ENCODE data around the gene IRF3.

DNA sequence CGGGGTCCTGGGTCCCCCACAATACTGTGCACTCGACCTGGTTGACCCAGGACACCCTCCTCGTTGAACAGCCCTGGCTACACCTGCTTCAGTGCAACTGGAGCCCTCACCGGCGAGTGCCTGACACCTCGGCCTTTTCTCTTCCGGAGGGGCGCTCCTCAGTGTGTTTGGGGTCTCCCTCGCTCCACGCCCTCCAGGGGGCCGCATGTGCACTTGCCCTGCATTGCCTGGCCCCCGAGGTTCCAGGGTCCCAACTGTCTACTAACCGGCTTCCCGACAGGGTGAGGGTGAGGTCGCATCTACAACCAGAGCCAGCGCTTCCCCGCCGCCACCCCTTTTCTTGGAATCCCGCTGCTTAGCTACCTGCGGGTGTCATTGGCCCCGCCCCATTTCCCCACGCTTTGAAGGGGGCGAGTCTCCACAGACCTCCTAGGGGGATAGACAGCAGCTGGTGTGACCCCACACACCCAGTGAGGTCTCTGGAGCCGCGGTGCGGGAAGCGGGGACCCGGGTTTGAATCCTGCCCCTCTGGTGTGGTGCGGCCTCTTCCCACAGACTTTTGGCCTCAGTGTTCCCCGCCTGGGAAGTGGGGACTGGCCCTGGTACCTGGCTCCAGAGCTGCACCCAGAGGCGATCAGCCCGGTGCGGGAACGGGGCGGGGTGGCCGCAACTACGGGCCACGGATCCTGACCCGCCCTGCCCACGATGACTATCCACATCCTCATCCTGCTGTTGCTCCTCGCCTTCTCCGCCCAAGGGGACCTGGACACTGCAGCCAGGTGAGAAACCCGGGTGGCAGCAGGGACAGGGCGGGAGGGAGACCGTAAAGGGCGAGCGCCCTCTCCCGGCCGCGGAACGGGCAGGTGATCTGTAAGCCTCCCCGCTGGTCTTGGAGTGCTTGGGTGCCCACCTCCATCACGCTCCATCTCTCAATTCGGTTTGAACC, 23.7 kb upstream of the IRF3 start, which contains the start of gene ADM5:
- TF ChIP-seq, protein P1, sequence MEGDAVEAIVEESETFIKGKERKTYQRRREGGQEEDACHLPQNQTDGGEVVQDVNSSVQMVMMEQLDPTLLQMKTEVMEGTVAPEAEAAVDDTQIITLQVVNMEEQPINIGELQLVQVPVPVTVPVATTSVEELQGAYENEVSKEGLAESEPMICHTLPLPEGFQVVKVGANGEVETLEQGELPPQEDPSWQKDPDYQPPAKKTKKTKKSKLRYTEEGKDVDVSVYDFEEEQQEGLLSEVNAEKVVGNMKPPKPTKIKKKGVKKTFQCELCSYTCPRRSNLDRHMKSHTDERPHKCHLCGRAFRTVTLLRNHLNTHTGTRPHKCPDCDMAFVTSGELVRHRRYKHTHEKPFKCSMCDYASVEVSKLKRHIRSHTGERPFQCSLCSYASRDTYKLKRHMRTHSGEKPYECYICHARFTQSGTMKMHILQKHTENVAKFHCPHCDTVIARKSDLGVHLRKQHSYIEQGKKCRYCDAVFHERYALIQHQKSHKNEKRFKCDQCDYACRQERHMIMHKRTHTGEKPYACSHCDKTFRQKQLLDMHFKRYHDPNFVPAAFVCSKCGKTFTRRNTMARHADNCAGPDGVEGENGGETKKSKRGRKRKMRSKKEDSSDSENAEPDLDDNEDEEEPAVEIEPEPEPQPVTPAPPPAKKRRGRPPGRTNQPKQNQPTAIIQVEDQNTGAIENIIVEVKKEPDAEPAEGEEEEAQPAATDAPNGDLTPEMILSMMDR (conservative IDR thresholded peaks at IDR 0.05 in 1 of 2, IDR thresholded peaks at IDR 0.05 in 1 of 2; ENCODE audit: low read depth in 1 of 2, low read length in 2 of 2): peak; percentile 47 to 63
- TF ChIP-seq EZH2 (IDR thresholded peaks at IDR 0.05; ENCODE audit: low read length, missing control alignments): no peak
